Osteocyte (in vitro differentiated cells): ENCODE data around the gene ATG10. TPM values are rescaled to one million over a fixed set of nuclear protein-coding genes. Genes with fewer than 3 reads are reported as not detected.

Experiments used
- DNase-seq: peaks from one replicate; pipeline ENCODE4 v3.0.0; 2021; ENCODE audit warnings: mixed read lengths; ENCODE audit not compliant: unreplicated experiment; ENCODE audit errors: extremely low spot score
- H3K27ac Mint-ChIP-seq: one replicate; pipeline ENCODE4 v1.8.0; 2021; ENCODE audit warnings: mild to moderate bottlenecking, mixed read lengths; ENCODE audit not compliant: unreplicated experiment
- H3K27me3 Mint-ChIP-seq: one replicate; pipeline ENCODE4 v1.8.0; 2021; ENCODE audit warnings: mixed read lengths; ENCODE audit not compliant: unreplicated experiment
- H3K36me3 Mint-ChIP-seq: one replicate; pipeline ENCODE4 v1.8.0; 2021; ENCODE audit warnings: mixed read lengths; ENCODE audit not compliant: unreplicated experiment
- H3K4me1 Mint-ChIP-seq: one replicate; pipeline ENCODE4 v1.8.0; 2021; ENCODE audit warnings: mixed read lengths; ENCODE audit not compliant: unreplicated experiment
- H3K4me3 Mint-ChIP-seq: one replicate; pipeline ENCODE4 v1.8.0; 2021; ENCODE audit warnings: mild to moderate bottlenecking, moderate library complexity, mixed read lengths; ENCODE audit not compliant: unreplicated experiment
- H3K9me3 Mint-ChIP-seq: one replicate; pipeline ENCODE4 v1.8.0; 2021; ENCODE audit warnings: mixed read lengths; ENCODE audit not compliant: unreplicated experiment
- CTCF ChIP-seq: fragments of 200-600 bp; sonication (generic); IDR thresholded peaks from 2 replicates; pipeline ENCODE4 v1.5.0; 2021; ENCODE audit warnings: antibody characterized with exemption, mild to moderate bottlenecking, moderate library complexity
- total RNA-seq: library from RNA; stranded (reverse); gene quantifications from 2 replicates; pipeline ENCODE4 v1.2.1, GENCODE V29; 2021

ATG10 gene
- total RNA-seq, 1 donor from 2014 or later = 8.3 TPM

- Mint-ChIP-seq H3K4me1 (peaks cover 17% of the 10 kb centered on the region), H3K36me3 (peaks cover 4% of the 10 kb centered on the region), H3K9me3 (no peaks in the 10 kb centered on the region), H3K4me3 (no peak overlapping the region), H3K27me3 (no peaks in the 10 kb centered on the region), H3K27ac (no peak overlapping the region)
- TF ChIP-seq CTCF = no peak
- no peak for DNase-seq
Observed at GRCh38 chr5:82044010-82044409, 72.2 kb downstream of the ATG10 start.

- DNase-seq = no peak
- no peak overlapping the region for H3K4me3 Mint-ChIP-seq
Observed at GRCh38 chr5:82045554-82046275, 73.9 kb downstream of the ATG10 start.

GRCh38 chr5:82046276-82046647 lies 74.4 kb downstream of the ATG10 start:
- TF ChIP-seq CTCF = no peak
- peaks cover 17% of the 10 kb centered on the region for H3K4me1 Mint-ChIP-seq
- no peak overlapping the region for H3K27ac Mint-ChIP-seq
- no peak for DNase-seq
- H3K36me3 Mint-ChIP-seq = peaks cover 4% of the 10 kb centered on the region
- H3K27me3 Mint-ChIP-seq = no peaks in the 10 kb centered on the region
- H3K4me3 Mint-ChIP-seq = no peak overlapping the region
- H3K9me3 Mint-ChIP-seq = no peaks in the 10 kb centered on the region

More at GRCh38 chr5:82045554-82046275, 73.9 kb downstream of the ATG10 start:
- peak overlapping the region; percentile 8 for H3K27ac Mint-ChIP-seq
- no peaks in the 10 kb centered on the region for H3K9me3 Mint-ChIP-seq
- H3K36me3 Mint-ChIP-seq = peaks cover 4% of the 10 kb centered on the region
- peaks cover 17% of the 10 kb centered on the region for H3K4me1 Mint-ChIP-seq
- no peak for TF ChIP-seq CTCF
- no peaks in the 10 kb centered on the region for H3K27me3 Mint-ChIP-seq

GRCh38 chr5:82050955-82051354 lies 79.1 kb downstream of the ATG10 start:
- H3K27me3 Mint-ChIP-seq = no peaks in the 10 kb centered on the region
- peaks cover 9% of the 10 kb centered on the region for H3K4me1 Mint-ChIP-seq
- no peak overlapping the region for H3K4me3 Mint-ChIP-seq
- no peak overlapping the region for H3K27ac Mint-ChIP-seq
- peaks cover 6% of the 10 kb centered on the region for H3K36me3 Mint-ChIP-seq
- no peaks in the 10 kb centered on the region for H3K9me3 Mint-ChIP-seq
- TF ChIP-seq CTCF = no peak
- DNase-seq = no peak

- no peak for TF ChIP-seq CTCF
- no peak overlapping the region for H3K4me3 Mint-ChIP-seq
- no peaks in the 10 kb centered on the region for H3K9me3 Mint-ChIP-seq
Observed at GRCh38 chr5:82054004-82054710, 82.3 kb downstream of the ATG10 start.

More at GRCh38 chr5:82054004-82054710, 82.3 kb downstream of the ATG10 start:
- H3K4me1 Mint-ChIP-seq = peaks cover 9% of the 10 kb centered on the region
- peaks cover 4% of the 10 kb centered on the region for H3K36me3 Mint-ChIP-seq
- DNase-seq = no peak
- no peaks in the 10 kb centered on the region for H3K27me3 Mint-ChIP-seq
- H3K27ac Mint-ChIP-seq = no peak overlapping the region
